ENCODE data around the gene POLR2I. TPM values are rescaled to one million over a fixed set of nuclear protein-coding genes. Genes with fewer than 3 reads are reported as not detected.
"Not testable (repeated sequence)": the region's sequence is repeated elsewhere in the genome, so short reads cannot be mapped to it uniquely, and the experiment has no call there.

POLR2I gene
- total RNA-seq, 2 experiments from 2014 or later, result 86.8 to 87.4 TPM

- H3K4me1 Mint-ChIP-seq (ENCODE audit: low read depth), result peaks cover 10% of the 10 kb centered on the region
- no peak overlapping the region for H3K27ac Mint-ChIP-seq
- DNase-seq, result no peak
- H3K36me3 Mint-ChIP-seq (ENCODE audit: low read depth), result peaks cover 34% of the 10 kb centered on the region
- H3K9me3 Mint-ChIP-seq, result no peaks in the 10 kb centered on the region
- no peaks in the 10 kb centered on the region for H3K27me3 Mint-ChIP-seq (ENCODE audit: low read depth)
- peak overlapping the region; percentile 19 for H3K4me3 Mint-ChIP-seq
- CTCF ChIA-PET, result interaction anchor here (0.6 kb wide), 1 partner anchor 271 kb away, joined by 5 read pairs; no protein-coding TSS in a partner anchor
- intact Hi-C loops (cut with micrococcal nuclease), result loop anchor here (5.0 to 10.0 kb wide), 2 partner anchors 398 to 430 kb away; partner anchors contain the start of genes IGFLR1, LIN37, PSENEN and U2AF1L4
These were observed 27.8 kb upstream of the POLR2I start for GRCh38 chr19:36142496-36142895.

- CTCF ChIA-PET, result interaction anchor here (0.6 kb wide), 1 partner anchor 270 kb away, joined by 5 read pairs; no protein-coding TSS in a partner anchor
- H3K4me3 Mint-ChIP-seq, result no peak overlapping the region
- peaks cover 30% of the 10 kb centered on the region for H3K36me3 Mint-ChIP-seq (ENCODE audit: low read depth)
- no peak for DNase-seq
- no peaks in the 10 kb centered on the region for H3K27me3 Mint-ChIP-seq (ENCODE audit: low read depth)
- peaks cover 11% of the 10 kb centered on the region for H3K4me1 Mint-ChIP-seq (ENCODE audit: low read depth)
- intact Hi-C loops (cut with micrococcal nuclease), result loop anchor here (5.0 to 10.0 kb wide), 2 partner anchors 397 to 430 kb away; partner anchors contain the start of genes IGFLR1, LIN37, PSENEN and U2AF1L4
- H3K27ac Mint-ChIP-seq, result no peak overlapping the region
- H3K9me3 Mint-ChIP-seq, result no peaks in the 10 kb centered on the region
These were observed 27.4 kb upstream of the POLR2I start for GRCh38 chr19:36142046-36142445.

- Mint-ChIP-seq H3K36me3 (ENCODE audit: low read depth) (peaks cover 25% of the 10 kb centered on the region), H3K27ac (peak overlapping the region; percentile 62), H3K4me1 (ENCODE audit: low read depth) (peaks cover 17% of the 10 kb centered on the region), H3K9me3 (no peaks in the 10 kb centered on the region), H3K4me3 (peak overlapping the region; percentile 90), H3K27me3 (ENCODE audit: low read depth) (no peaks in the 10 kb centered on the region)
- peak; percentile 96 for DNase-seq
- CTCF ChIA-PET, result no interaction called here
- intact Hi-C loops (cut with micrococcal nuclease), result loop anchor here (1.0 to 10.0 kb wide), 4 partner anchors 73 to 429 kb away; partner anchors contain the start of genes IGFLR1, LIN37, PSENEN and THAP8
These were observed 26.6 kb upstream of the POLR2I start for GRCh38 chr19:36141039-36141927.

GRCh38 chr19:36140304-36141038 lies 25.8 kb upstream of the POLR2I start:
- Mint-ChIP-seq H3K27me3 (ENCODE audit: low read depth) (no peaks in the 10 kb centered on the region), H3K4me1 (ENCODE audit: low read depth) (peaks cover 17% of the 10 kb centered on the region), H3K4me3 (peak overlapping the region; percentile 90), H3K36me3 (ENCODE audit: low read depth) (peaks cover 18% of the 10 kb centered on the region), H3K9me3 (no peaks in the 10 kb centered on the region), H3K27ac (peak overlapping the region; percentile 94)
- CTCF ChIA-PET, result interaction anchor here (2.4 kb wide), 1 partner anchor 29 kb away, joined by 5 read pairs; no protein-coding TSS in a partner anchor
- peak; percentile 58 for DNase-seq
- intact Hi-C loops (cut with micrococcal nuclease), result loop anchor here (1.0 to 10.0 kb wide), 6 partner anchors 25 to 428 kb away; partner anchors contain the start of genes ALKBH6, IGFLR1, LIN37 and PSENEN

GRCh38 chr19:36139473-36140303 lies 25.0 kb upstream of the POLR2I start, which contains the start of gene CAPNS1:
Gene CAPNS1, plus strand, starts transcription at chr19:36140066. Its CDS starts 946 bp downstream, at chr19:36141012.
- CTCF ChIA-PET, result interaction anchor here (1.2 to 2.4 kb wide), 2 partner anchors 11 to 30 kb away, joined by 3 to 5 read pairs; no protein-coding TSS in a partner anchor
- intact Hi-C loops (cut with micrococcal nuclease), result loop anchor here (1.0 to 10.0 kb wide), 5 partner anchors 11 to 427 kb away; partner anchors contain the start of genes ALKBH6, IGFLR1, LIN37 and PSENEN
- DNase-seq, result peak; percentile 92
- peaks cover 17% of the 10 kb centered on the region for H3K4me1 Mint-ChIP-seq (ENCODE audit: low read depth)
- peaks cover 18% of the 10 kb centered on the region for H3K36me3 Mint-ChIP-seq (ENCODE audit: low read depth)
- peak within 1 kb of the TSS; percentile 94 for H3K27ac Mint-ChIP-seq
- peak within 1 kb of the TSS; percentile 90 for H3K4me3 Mint-ChIP-seq
- H3K27me3 Mint-ChIP-seq (ENCODE audit: low read depth), result no peaks in the 10 kb centered on the region
- no peaks in the 10 kb centered on the region for H3K9me3 Mint-ChIP-seq

- Mint-ChIP-seq H3K27me3 (ENCODE audit: low read depth) (no peaks in the 10 kb centered on the region), H3K4me3 (peak overlapping the region; percentile 90), H3K4me1 (ENCODE audit: low read depth) (peaks cover 17% of the 10 kb centered on the region), H3K36me3 (ENCODE audit: low read depth) (peaks cover 18% of the 10 kb centered on the region), H3K9me3 (no peaks in the 10 kb centered on the region), H3K27ac (peak overlapping the region; percentile 94)
- CTCF ChIA-PET, result interaction anchor here (0.7 to 2.7 kb wide), 4 partner anchors 10 to 213 kb away, joined by 3 to 13 read pairs (median 4); no protein-coding TSS in a partner anchor
- intact Hi-C loops (cut with micrococcal nuclease), result loop anchor here (1.0 kb wide), 1 partner anchor 11 kb away; no protein-coding TSS in a partner anchor
- DNase-seq, result no peak
These were observed 24.4 kb upstream of the POLR2I start for GRCh38 chr19:36139120-36139472.

GRCh38 chr19:36136964-36137686 lies 22.4 kb upstream of the POLR2I start:
- no peak overlapping the region for H3K27ac Mint-ChIP-seq
- H3K36me3 Mint-ChIP-seq (ENCODE audit: low read depth), result peaks cover 9% of the 10 kb centered on the region
- H3K4me1 Mint-ChIP-seq (ENCODE audit: low read depth), result peaks cover 29% of the 10 kb centered on the region
- H3K4me3 Mint-ChIP-seq, result no peak overlapping the region
- H3K9me3 Mint-ChIP-seq, result no peaks in the 10 kb centered on the region
- CTCF ChIA-PET, result interaction anchor here (2.7 kb wide), 1 partner anchor 10 kb away, joined by 13 read pairs; no protein-coding TSS in a partner anchor
- intact Hi-C loops (cut with micrococcal nuclease), result no loop called here
- no peak for DNase-seq
- no peaks in the 10 kb centered on the region for H3K27me3 Mint-ChIP-seq (ENCODE audit: low read depth)

- DNase-seq; H3K4me3 Mint-ChIP-seq; intact Hi-C loops (cut with micrococcal nuclease); H3K36me3 Mint-ChIP-seq (ENCODE audit: low read depth); H3K27ac Mint-ChIP-seq; CTCF ChIA-PET; H3K9me3 Mint-ChIP-seq; H3K27me3 Mint-ChIP-seq (ENCODE audit: low read depth): not testable (repeated sequence)
- H3K4me1 Mint-ChIP-seq (ENCODE audit: low read depth), result peaks cover 24% of the 10 kb centered on the region
These were observed 20.2 kb upstream of the POLR2I start for GRCh38 chr19:36134867-36135266.

GRCh38 chr19:36131221-36131620 lies 16.5 kb upstream of the POLR2I start:
- peaks cover 27% of the 10 kb centered on the region for H3K4me1 Mint-ChIP-seq (ENCODE audit: low read depth)
- H3K27ac Mint-ChIP-seq; H3K4me3 Mint-ChIP-seq; intact Hi-C loops (cut with micrococcal nuclease); DNase-seq; H3K9me3 Mint-ChIP-seq; H3K27me3 Mint-ChIP-seq (ENCODE audit: low read depth); H3K36me3 Mint-ChIP-seq (ENCODE audit: low read depth): not testable (repeated sequence)
- CTCF ChIA-PET, result interaction anchor here (1.1 kb wide), 1 partner anchor 39 kb away, joined by 4 read pairs; no protein-coding TSS in a partner anchor

- H3K27ac Mint-ChIP-seq, result peak overlapping the region; percentile 93
- no peak for DNase-seq
- CTCF ChIA-PET, result interaction anchor here (0.6 to 4.7 kb wide), 19 partner anchors 9 to 1921 kb away, joined by 3 to 71 read pairs (median 3); partner anchors contain the start of genes ALKBH6, OVOL3, POLR2I and TBCB
- intact Hi-C loops (cut with micrococcal nuclease), result loop anchor here (1.0 to 10.0 kb wide), 6 partner anchors 11 to 726 kb away; partner anchors contain the start of genes TBCB, ZNF345, ZNF382 and ZNF565
- H3K4me3 Mint-ChIP-seq, result peak overlapping the region; percentile 86
- peaks cover 9% of the 10 kb centered on the region for H3K36me3 Mint-ChIP-seq (ENCODE audit: low read depth)
- no peaks in the 10 kb centered on the region for H3K9me3 Mint-ChIP-seq
- H3K27me3 Mint-ChIP-seq (ENCODE audit: low read depth), result no peaks in the 10 kb centered on the region
- peaks cover 29% of the 10 kb centered on the region for H3K4me1 Mint-ChIP-seq (ENCODE audit: low read depth)
These were observed 13.7 kb upstream of the POLR2I start for GRCh38 chr19:36128392-36128736.

All from activated naive CD4-positive, alpha-beta T cell treated with anti-CD3 and anti-CD28 coated beads for 36 hours (primary cell).